ENCODE measurements around the gene B3GNT5.

Gene B3GNT5

DNA sequence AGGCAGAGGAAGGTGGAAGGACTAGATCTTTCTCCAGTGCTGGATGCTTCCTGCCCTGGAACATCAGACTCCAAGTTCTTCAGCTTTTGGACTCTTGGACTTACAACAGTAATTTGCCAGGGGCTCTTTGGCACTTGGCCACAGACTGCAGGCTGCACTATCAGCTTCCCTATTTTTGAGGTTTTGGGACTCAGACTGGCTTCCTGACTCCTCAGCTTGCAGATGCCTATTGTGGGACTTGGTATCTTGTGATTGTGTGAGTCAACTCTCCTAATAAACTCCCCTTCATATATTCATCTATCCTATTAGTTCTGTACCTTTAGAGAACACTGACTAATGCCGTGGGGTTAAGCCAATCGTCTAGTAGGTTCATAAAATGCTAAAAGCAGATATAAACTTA, 8.8 kb upstream of the B3GNT5 start:
- no peak for DNase-seq (ENCODE audit: low read depth, low spot score)
- no peak overlapping the region for H3K4me3 ChIP-seq (ENCODE audit: low read depth, low read length)
- in situ Hi-C loops (cut with HindIII; ENCODE audit: low sequenced_read_pairs) = no loop called here
- TF ChIP-seq CTCF (IDR thresholded peaks at IDR 0.05; ENCODE audit: low read depth, low read length) = no peak

GRCh38 chr3:183244981-183245476, 8.0 kb upstream of the B3GNT5 start:
- TF ChIP-seq CTCF (IDR thresholded peaks at IDR 0.05; ENCODE audit: low read depth, low read length) = no peak
- no peak for DNase-seq (ENCODE audit: low read depth, low spot score)
- in situ Hi-C loops (cut with HindIII; ENCODE audit: low sequenced_read_pairs) = no loop called here
- no peak overlapping the region for H3K4me3 ChIP-seq (ENCODE audit: low read depth, low read length)

DNA sequence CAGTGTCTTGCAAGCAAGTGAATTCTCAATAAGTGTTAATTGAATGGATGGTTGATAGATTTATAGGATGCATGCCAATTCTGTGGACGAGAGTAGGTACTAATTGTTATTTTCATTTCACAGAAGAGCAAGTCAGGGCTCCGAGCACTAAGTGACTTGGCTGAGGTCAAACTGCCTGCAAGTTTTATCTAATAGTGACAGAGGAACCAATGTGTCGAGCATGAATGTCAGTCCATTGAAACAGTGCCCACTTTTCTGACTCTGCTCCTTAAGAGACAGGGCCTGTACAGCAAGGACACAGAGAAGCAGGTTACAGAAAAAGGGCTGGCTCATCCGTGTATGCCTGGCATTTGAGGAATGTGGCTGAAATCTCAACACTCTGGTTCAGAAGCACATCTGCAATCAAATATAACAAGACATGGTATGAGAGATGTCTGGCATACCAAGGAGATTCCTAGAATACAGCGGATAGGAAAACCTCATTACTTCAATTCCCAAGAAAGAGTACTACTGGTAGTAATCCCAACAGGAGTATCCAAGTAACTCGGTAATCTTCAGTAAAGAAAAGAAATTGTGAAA, 6.0 kb upstream of the B3GNT5 start:
- no peak overlapping the region for H3K4me3 ChIP-seq (ENCODE audit: low read depth, low read length)
- no peak for TF ChIP-seq CTCF (IDR thresholded peaks at IDR 0.05; ENCODE audit: low read depth, low read length)
- DNase-seq (ENCODE audit: low read depth, low spot score) = no peak
- in situ Hi-C loops (cut with HindIII; ENCODE audit: low sequenced_read_pairs) = no loop called here

GRCh38 chr3:183249006-183249718, 3.9 kb upstream of the B3GNT5 start:
- no peak for TF ChIP-seq CTCF (IDR thresholded peaks at IDR 0.05; ENCODE audit: low read depth, low read length)
- H3K4me3 ChIP-seq (ENCODE audit: low read depth, low read length) = no peak overlapping the region
- in situ Hi-C loops (cut with HindIII; ENCODE audit: low sequenced_read_pairs) = no loop called here
- DNase-seq (ENCODE audit: low read depth, low spot score) = no peak

DNA sequence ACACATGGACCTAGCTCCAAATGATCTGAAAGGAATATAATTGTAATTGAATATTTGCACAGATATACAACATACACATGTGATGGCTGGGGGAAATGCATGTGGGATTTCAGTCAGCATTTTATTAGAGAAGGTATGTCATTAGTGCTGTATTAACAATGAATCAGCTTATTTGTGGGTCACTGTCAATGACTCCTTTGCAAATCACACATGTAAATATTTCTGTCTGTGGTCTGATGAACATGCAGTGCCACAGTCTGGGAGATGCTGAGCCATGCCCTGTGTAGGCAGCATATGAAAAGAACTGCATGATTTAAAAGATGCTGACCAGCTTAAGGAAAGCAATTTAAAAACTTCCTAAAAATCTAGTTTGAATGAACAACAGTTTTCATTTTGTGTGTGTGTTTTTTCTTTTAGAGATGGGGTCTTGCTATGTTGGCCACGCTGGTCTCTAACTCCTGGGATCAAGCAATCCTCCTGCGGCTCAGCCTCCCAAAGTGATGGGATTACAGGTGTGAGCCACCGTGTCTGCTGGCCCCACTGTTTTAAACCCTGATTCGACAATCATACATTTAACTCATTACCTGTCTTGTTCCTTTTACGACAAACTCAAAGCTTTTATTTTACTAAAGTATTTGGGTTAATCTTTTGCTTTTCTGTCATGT, 803 bp upstream of the B3GNT5 start:
- in situ Hi-C loops (cut with HindIII; ENCODE audit: low sequenced_read_pairs) = no loop called here
- no peak for DNase-seq (ENCODE audit: low read depth, low spot score)
- H3K4me3 ChIP-seq (ENCODE audit: low read depth, low read length) = peak overlapping the region; percentile 82
- no peak for TF ChIP-seq CTCF (IDR thresholded peaks at IDR 0.05; ENCODE audit: low read depth, low read length)

- DNase-seq (ENCODE audit: low read depth, low spot score) = peak; percentile 78
- H3K4me3 ChIP-seq (ENCODE audit: low read depth, low read length) = peak overlapping the region; percentile 82
- in situ Hi-C loops (cut with HindIII; ENCODE audit: low sequenced_read_pairs) = no loop called here
- no peak for TF ChIP-seq CTCF (IDR thresholded peaks at IDR 0.05; ENCODE audit: low read depth, low read length)
Measured at GRCh38 chr3:183253528-183254486, 754 bp downstream of the B3GNT5 start.

Data from astrocyte of the spinal cord (primary cell).